Astrocyte (in vitro differentiated cells and primary cell): ENCODE measurements around the gene PIBF1.

Experiments used
- EZH2 ChIP-seq: IDR thresholded peaks from 2 replicates; pipeline ENCODE4 v1.6.1; 2012; ENCODE audit warnings: mild to moderate bottlenecking, low read length, inconsistent platforms; ENCODE audit not compliant: insufficient read depth
- TF ChIP-seq, protein P1 (sequence below): IDR thresholded peaks from 2 replicates; pipeline ENCODE4 v1.5.1; 2011; ENCODE audit warnings: low read depth, mild to moderate bottlenecking, inconsistent platforms, low read length, moderate library complexity; ENCODE audit not compliant: insufficient read depth

DNA sequence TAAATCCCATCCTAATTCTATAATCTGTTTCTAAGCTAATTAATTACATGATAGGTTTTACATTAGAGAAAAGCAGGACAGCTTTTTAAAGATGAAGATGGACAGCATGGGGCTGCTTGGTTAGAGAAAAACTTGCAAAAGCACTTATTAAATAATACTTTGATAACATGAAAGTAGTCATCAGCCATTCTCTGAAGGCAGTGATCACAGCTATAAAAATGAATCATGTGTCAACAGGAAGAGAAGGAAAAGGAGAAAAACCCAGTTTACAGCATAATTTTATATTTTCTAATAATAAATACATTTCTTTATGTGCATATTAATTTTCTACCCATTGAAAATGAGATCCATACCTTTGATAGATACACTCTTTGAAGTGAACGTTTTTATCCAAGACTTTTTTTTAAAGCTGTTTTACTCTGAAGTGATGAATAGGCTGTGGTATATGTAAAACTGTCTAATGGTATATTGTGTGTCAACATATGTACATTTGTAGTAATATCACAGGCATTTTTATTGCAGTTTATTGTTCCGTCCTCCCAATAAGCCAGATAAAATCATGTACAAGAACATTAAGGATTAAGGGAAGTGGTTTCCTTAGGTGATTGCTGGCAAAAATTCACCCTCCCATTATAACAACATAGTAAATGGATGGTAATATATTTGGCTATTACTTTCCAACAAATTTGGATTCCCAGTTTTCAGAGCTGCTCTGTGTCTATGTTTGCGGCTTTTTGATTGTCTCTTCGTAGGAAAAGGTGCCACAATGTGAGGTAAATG is 275.5 kb downstream of the PIBF1 start:
- TF ChIP-seq, protein P1, sequence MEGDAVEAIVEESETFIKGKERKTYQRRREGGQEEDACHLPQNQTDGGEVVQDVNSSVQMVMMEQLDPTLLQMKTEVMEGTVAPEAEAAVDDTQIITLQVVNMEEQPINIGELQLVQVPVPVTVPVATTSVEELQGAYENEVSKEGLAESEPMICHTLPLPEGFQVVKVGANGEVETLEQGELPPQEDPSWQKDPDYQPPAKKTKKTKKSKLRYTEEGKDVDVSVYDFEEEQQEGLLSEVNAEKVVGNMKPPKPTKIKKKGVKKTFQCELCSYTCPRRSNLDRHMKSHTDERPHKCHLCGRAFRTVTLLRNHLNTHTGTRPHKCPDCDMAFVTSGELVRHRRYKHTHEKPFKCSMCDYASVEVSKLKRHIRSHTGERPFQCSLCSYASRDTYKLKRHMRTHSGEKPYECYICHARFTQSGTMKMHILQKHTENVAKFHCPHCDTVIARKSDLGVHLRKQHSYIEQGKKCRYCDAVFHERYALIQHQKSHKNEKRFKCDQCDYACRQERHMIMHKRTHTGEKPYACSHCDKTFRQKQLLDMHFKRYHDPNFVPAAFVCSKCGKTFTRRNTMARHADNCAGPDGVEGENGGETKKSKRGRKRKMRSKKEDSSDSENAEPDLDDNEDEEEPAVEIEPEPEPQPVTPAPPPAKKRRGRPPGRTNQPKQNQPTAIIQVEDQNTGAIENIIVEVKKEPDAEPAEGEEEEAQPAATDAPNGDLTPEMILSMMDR = no peak
- no peak for TF ChIP-seq EZH2
